H1 (cell line): ENCODE results near the gene MAP1B. TPM values are rescaled to one million over a fixed set of nuclear protein-coding genes. Genes with fewer than 3 reads are reported as not detected.

Experiments
- CTCF ChIA-PET: fragments of 300-600 bp; sonication (Branson Sonifier 250); formaldehyde crosslinking; loops from one replicate; lab custom pipeline; 2021; ENCODE audit not compliant: partially characterized antibody; lab: Charles Lee
- POLR2A ChIA-PET: fragments of 300-600 bp; sonication (Branson Sonifier 250); formaldehyde crosslinking; loops from one replicate; lab custom pipeline; 2021; ENCODE audit warnings: inconsistent platforms; ENCODE audit not compliant: partially characterized antibody; lab: Charles Lee
- DNase-seq, 2 experiments: peaks; one replicate each; pipeline versions ENCODE4 v3.0.0 to v3.0.0-alpha.2; 2010 to 2022; ENCODE audit warnings: low spot score in 2 of 2, low read depth in 1 of 2, mixed read lengths in 1 of 2
- FAIRE-seq: peaks from 2 replicates; lab custom pipeline; 2011; peaks lifted over from hg19 to GRCh38; lab: Jason Lieb, UNC
- H2AFZ ChIP-seq: 2 replicates; pipeline ENCODE4 v1.8.1; 2012; ENCODE audit warnings: low read length, inconsistent platforms
- H2AK5ac ChIP-seq: 2 replicates; pipeline ENCODE4 v1.6.1; 2013; ENCODE audit warnings: low read depth, low read length
- H2BK120ac ChIP-seq: replicated peaks from 2 replicates; pipeline ENCODE3; 2013; ENCODE audit warnings: low read depth, low read length, inconsistent platforms
- H2BK12ac ChIP-seq: 2 replicates; pipeline ENCODE4 v1.6.1; 2013; ENCODE audit warnings: low read depth, low read length
- H2BK15ac ChIP-seq: 2 replicates; pipeline ENCODE4 v1.6.1; 2013; ENCODE audit warnings: low read length
- H2BK20ac ChIP-seq: 2 replicates; pipeline ENCODE4 v1.6.1; 2013; ENCODE audit warnings: low read length
- H2BK5ac ChIP-seq: 2 replicates; pipeline ENCODE4 v1.6.1; 2013; ENCODE audit warnings: low read depth, low read length
- H3K14ac ChIP-seq: 2 replicates; pipeline ENCODE4 v1.6.1; 2013; ENCODE audit warnings: inconsistent platforms; ENCODE audit not compliant: insufficient read length
- H3K18ac ChIP-seq: 2 replicates; pipeline ENCODE4 v1.6.1; 2013; ENCODE audit warnings: low read length; ENCODE audit errors: extremely low read depth
- H3K23ac ChIP-seq: 2 replicates; pipeline ENCODE4 v1.6.1; 2013; ENCODE audit warnings: inconsistent platforms; ENCODE audit not compliant: insufficient read length
- H3K23me2 ChIP-seq: 2 replicates; pipeline ENCODE4 v1.6.1; 2013; ENCODE audit warnings: low read depth, low read length
- H3K27ac ChIP-seq: 2 replicates; pipeline ENCODE4 v1.6.1; 2011; ENCODE audit warnings: low read depth, low read length, inconsistent platforms
- H3K27me3 ChIP-seq, 4 experiments: replicated peaks in 1 of 4; 1 replicate in 1 of 4; 2 replicates in 3 of 4; pipeline versions ENCODE4 v1.6.1 to v1.8.1; 2011 to 2013; ENCODE audit warnings: low read length in 3 of 4, mild to moderate bottlenecking in 3 of 4, inconsistent platforms in 2 of 4, mixed read lengths in 2 of 4, moderate library complexity in 1 of 4; ENCODE audit not compliant: control insufficient read depth in 3 of 4, insufficient read depth in 3 of 4; ENCODE audit errors: extremely low read depth in 1 of 4
- H3K36me3 ChIP-seq, 4 experiments: 2 replicates each; pipeline versions ENCODE4 v1.6.1 to v1.8.1; 2011 to 2013; ENCODE audit warnings: mild to moderate bottlenecking in 4 of 4, low read length in 3 of 4, moderate library complexity in 2 of 4, control low read depth in 1 of 4, inconsistent platforms in 1 of 4; ENCODE audit not compliant: insufficient read depth in 4 of 4, control insufficient read depth in 2 of 4
- H3K4ac ChIP-seq: replicated peaks from 2 replicates; pipeline ENCODE3; 2013; ENCODE audit warnings: low read length, low read depth, mixed read lengths, inconsistent platforms; ENCODE audit not compliant: insufficient read length
- H3K4me1 ChIP-seq, 4 experiments: replicated peaks in 1 of 4; 1 replicate in 1 of 4; 2 replicates in 3 of 4; pipeline versions ENCODE4 v1.6.1 to v1.8.1; 2011 to 2013; ENCODE audit warnings: low read length in 3 of 4, inconsistent platforms in 2 of 4, mixed read lengths in 1 of 4; ENCODE audit not compliant: insufficient read depth in 4 of 4, control insufficient read depth in 3 of 4
- H3K4me2 ChIP-seq, 2 experiments: 2 replicates each; pipeline versions ENCODE4 v1.6.1 to v1.8.1; 2011 to 2013; ENCODE audit warnings: low read depth in 2 of 2, low read length in 2 of 2, control low read depth in 1 of 2, inconsistent platforms in 1 of 2, mild to moderate bottlenecking in 1 of 2; ENCODE audit not compliant: insufficient read depth in 1 of 2
- H3K4me3 ChIP-seq, 4 experiments: fragments of 200-600, 300-600 bp in 1 of 4; sonication (generic), shearing (Covaris generic), sonication (Bioruptor Twin) in 1 of 4; 2 replicates each; pipeline versions ENCODE4 v1.5.1 to v1.8.1; 2011 to 2016; ENCODE audit warnings: low read length in 4 of 4, low read depth in 3 of 4, control low read depth in 2 of 4, inconsistent platforms in 2 of 4, mild to moderate bottlenecking in 2 of 4, mixed read lengths in 1 of 4, moderate library complexity in 1 of 4; ENCODE audit not compliant: insufficient read depth in 2 of 4; ENCODE audit errors: extremely low read depth in 1 of 4
- H3K56ac ChIP-seq: replicated peaks from 2 replicates; pipeline ENCODE3; 2013; ENCODE audit warnings: low read depth, mild to moderate bottlenecking, mixed read lengths, low read length, inconsistent platforms; ENCODE audit not compliant: insufficient read length
- H3K79me1 ChIP-seq: 2 replicates; pipeline ENCODE4 v1.6.1; 2013; ENCODE audit warnings: low read depth, low read length, control low read depth
- H3K79me2 ChIP-seq, 2 experiments: 2 replicates each; pipeline versions ENCODE4 v1.6.1 to v1.8.1; 2012 to 2013; ENCODE audit warnings: low read length in 2 of 2, mild to moderate bottlenecking in 2 of 2, inconsistent platforms in 1 of 2; ENCODE audit not compliant: insufficient read depth in 2 of 2, control insufficient read depth in 1 of 2
- H3K9ac ChIP-seq, 4 experiments: replicated peaks in 1 of 4; 1 replicate in 1 of 4; 2 replicates in 3 of 4; pipeline versions ENCODE4 v1.6.1 to v1.8.1; 2011 to 2013; ENCODE audit warnings: low read depth in 3 of 4, low read length in 3 of 4, control low read depth in 2 of 4, mild to moderate bottlenecking in 2 of 4, moderate library complexity in 2 of 4, inconsistent platforms in 1 of 4; ENCODE audit errors: extremely low read depth in 1 of 4
- H3K9me3 ChIP-seq, 2 experiments: 2 replicates each; pipeline versions ENCODE4 v1.6.1 to v1.8.1; 2012 to 2013; ENCODE audit warnings: mild to moderate bottlenecking in 2 of 2, moderate library complexity in 2 of 2, control low read depth in 1 of 2, inconsistent platforms in 1 of 2, low read depth in 1 of 2, low read length in 1 of 2, mixed read lengths in 1 of 2; ENCODE audit not compliant: insufficient read depth in 2 of 2
- H4K20me1 ChIP-seq, 2 experiments: replicated peaks in 1 of 2; 2 replicates each; pipeline versions ENCODE3 to v1.8.1; 2011 to 2013; ENCODE audit warnings: inconsistent platforms in 2 of 2, low read length in 2 of 2, mild to moderate bottlenecking in 1 of 2; ENCODE audit not compliant: insufficient read depth in 2 of 2, control insufficient read depth in 1 of 2
- H4K5ac ChIP-seq: 2 replicates; pipeline ENCODE4 v1.6.1; 2013; ENCODE audit warnings: low read length, low read depth, mixed read lengths, inconsistent platforms; ENCODE audit not compliant: insufficient read length
- H4K8ac ChIP-seq: 2 replicates; pipeline ENCODE4 v1.8.0; 2013; ENCODE audit warnings: mild to moderate bottlenecking, moderate library complexity, low read length, inconsistent platforms; ENCODE audit not compliant: insufficient read depth; ENCODE audit errors: extremely low read depth
- H4K91ac ChIP-seq: replicated peaks from 2 replicates; pipeline ENCODE3; 2013; ENCODE audit warnings: low read length, mixed read lengths, inconsistent platforms; ENCODE audit not compliant: insufficient read length
- ATF3 ChIP-seq: IDR thresholded peaks from 2 replicates; pipeline ENCODE4 v1.6.1; 2011; ENCODE audit warnings: low read depth, mild to moderate bottlenecking, low read length; ENCODE audit not compliant: insufficient read depth
- CBX5 ChIP-seq: fragments of 300-800, 300-1000 bp; sonication (generic); IDR thresholded peaks from 2 replicates; pipeline ENCODE4 v1.7.1; 2016; ENCODE audit warnings: antibody characterized with exemption, low read length, low read depth
- CEBPB ChIP-seq: IDR thresholded peaks from 2 replicates; pipeline ENCODE4 v1.6.1; 2012; ENCODE audit warnings: low read depth, low read length
- HDAC2 ChIP-seq, 2 experiments: fragments of 300-600 bp in 1 of 2; sonication (generic) in 1 of 2; IDR thresholded peaks; 2 replicates each; pipeline ENCODE4 v1.6.1; 2011 to 2012; ENCODE audit warnings: low read depth in 2 of 2, low read length in 2 of 2, mild to moderate bottlenecking in 2 of 2, moderate library complexity in 2 of 2, borderline replicate concordance in 1 of 2, inconsistent platforms in 1 of 2
- HDAC6 ChIP-seq: IDR thresholded peaks from one replicate; pipeline ENCODE4 v1.7.1; 2012; ENCODE audit warnings: low read depth, mild to moderate bottlenecking, inconsistent platforms, low read length, moderate library complexity
- KDM1A ChIP-seq: fragments of 200-600, 300-600 bp; sonication (generic); IDR thresholded peaks from 2 replicates; pipeline ENCODE4 v1.7.1; 2016; ENCODE audit warnings: mild to moderate bottlenecking, low read length, borderline replicate concordance
- USF2 ChIP-seq: IDR thresholded peaks from 2 replicates; pipeline ENCODE4 v1.6.1; 2011; ENCODE audit warnings: low read length, improper control_type of control experiment
- WGBS, 2 experiments: shearing (Covaris generic) in 1 of 2; methylation state at CpG; one replicate each; pipeline versions ENCODE4 v1.1.6 to v1.1.7; 2013 to 2015; ENCODE audit warnings: low lambda C conversion rate in 2 of 2, mixed read lengths in 2 of 2, inconsistent platforms in 1 of 2, low coverage in 1 of 2, missing lambda C conversion rate in 1 of 2; ENCODE audit not compliant: insufficient replicate concordance in 2 of 2, insufficient coverage in 1 of 2, insufficient read length in 1 of 2; ENCODE audit errors: extremely low coverage in 1 of 2, missing lambda C conversion rate in 1 of 2; 5-methylcytosine and 5-hydroxymethylcytosine counted together
- polyA plus RNA-seq, 7 experiments: library from polyadenylated mRNA; depleted of rRNA in 3 of 7; stranded (reverse) in 5 of 7; unstranded in 2 of 7; fragments of >200 nt in 5 of 7; fragments of 200-250 nt in 2 of 7; gene quantifications; 1 replicate in 5 of 7; 2 replicates in 1 of 7; 4 replicates in 1 of 7; pipeline versions ENCODE4 v1.2.1 to v1.2.3, GENCODE V29; 2011 to 2013; ENCODE audit warnings: missing spikeins in 2 of 7, mixed read lengths in 2 of 7
- total RNA-seq: library from RNA; stranded (reverse); fragmentation: NEBNext Ultra II Directional; extraction: Animal tissue kit (Norgen Biotek cat#: 25700); gene quantifications from 2 replicates; pipeline ENCODE4 v1.2.1, GENCODE V29; 2021

The MAP1B gene
- total and polyA plus RNA-seq, 2 of the 8 experiments (the other 6 are each of a cell fraction or from before 2014, with no cell fraction given) = 24.5 to 120 TPM

- H3K14ac ChIP-seq = no peak overlapping the region
- no peak overlapping the region for H3K9ac ChIP-seq
- H2AK5ac ChIP-seq = no peak overlapping the region
- H2AFZ ChIP-seq = no peak overlapping the region
- H3K4me3 ChIP-seq = no peak overlapping the region
- H3K79me1 ChIP-seq = no peaks in the 10 kb centered on the region
- no peaks in the 10 kb centered on the region for H3K79me2 ChIP-seq
- no peak overlapping the region for H2BK120ac ChIP-seq
- no peak overlapping the region for H2BK12ac ChIP-seq
- no peak overlapping the region for H3K23ac ChIP-seq
- POLR2A ChIA-PET = no interaction called here
- H3K36me3 ChIP-seq = peaks cover 4 to 50% (median 22%) of the 10 kb centered on the region in 4 experiments; a peak in 7 of 8 replicates
- 92% methylated on average over 3 of the region's 3 CpGs; no CpG with 5 or more reads in 1 of the 2 experiments for WGBS, 2 experiments
- FAIRE-seq = no peak
- H3K27me3 ChIP-seq = no peaks in the 10 kb centered on the region
- no peak for DNase-seq
- H4K20me1 ChIP-seq = peaks cover 0 to 3% of the 10 kb centered on the region in 2 experiments
- no peak overlapping the region for H3K4me2 ChIP-seq
- H2BK5ac ChIP-seq = no peak overlapping the region
- H4K91ac ChIP-seq = no peak overlapping the region
- H2BK20ac ChIP-seq = no peak overlapping the region
- H2BK15ac ChIP-seq = no peak overlapping the region
- no peak overlapping the region for H4K8ac ChIP-seq
- H3K4me1 ChIP-seq = peaks cover 3 to 12% (median 6%) of the 10 kb centered on the region in 4 experiments; a peak in 6 of 7 replicates
- H3K56ac ChIP-seq = no peak overlapping the region
- no peak overlapping the region for H3K27ac ChIP-seq
- CTCF ChIA-PET = no interaction called here
- H3K18ac ChIP-seq = no peak overlapping the region
- H3K4ac ChIP-seq = no peak overlapping the region
- no peaks in the 10 kb centered on the region for H3K9me3 ChIP-seq
- no peak overlapping the region for H4K5ac ChIP-seq
- H3K23me2 ChIP-seq = no peaks in the 10 kb centered on the region; the same call in 1 of the 2 replicates
- TF ChIP-seq CEBPB (no peak), CBX5 (no peak), HDAC2 (IDR thresholded peaks at IDR 0.05; ENCODE audit: borderline replicate concordance in 1 of 2, low read depth in 2 of 2, low read length in 2 of 2) (no peak), HDAC6 (no peak), ATF3 (no peak), KDM1A (no peak), USF2 (no peak)
Observed at GRCh38 chr5:72205431-72206009, 98.2 kb downstream of the MAP1B start.
